ENCODE measurements around the gene UNC119B. TPM values are rescaled to one million over a fixed set of nuclear protein-coding genes. Genes with fewer than 3 reads are reported as not detected.

Gene UNC119B
- total RNA-seq, 1 donor: 17.0 TPM

- no peak for DNase-seq (ENCODE audit: low read depth in 2 of 3, low spot score in 2 of 3)
Measured at GRCh38 chr12:120761519-120761934, 51.3 kb downstream of the UNC119B start.

DNA sequence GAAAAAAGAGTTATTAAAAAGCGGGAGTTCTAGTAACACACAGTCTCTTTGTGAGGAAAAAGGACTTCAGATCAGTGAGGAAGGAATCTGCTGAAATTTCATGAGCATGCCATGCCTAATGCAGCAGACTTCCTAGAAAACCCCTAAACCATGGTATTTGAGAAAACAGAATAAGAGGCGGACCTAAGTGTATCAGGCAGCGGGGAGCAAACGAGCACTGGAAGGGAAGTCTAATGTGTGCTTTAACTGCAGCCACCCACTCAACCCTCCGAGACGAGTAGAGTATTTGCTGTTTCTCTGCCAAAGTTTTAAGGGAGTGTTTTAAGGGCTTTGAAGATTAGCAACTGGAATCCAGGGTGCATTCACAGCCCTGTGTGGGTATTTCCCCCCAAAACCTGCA is 51.8 kb downstream of the UNC119B start:
- no peak for DNase-seq (ENCODE audit: low read depth in 2 of 3, low spot score in 2 of 3)

DNA sequence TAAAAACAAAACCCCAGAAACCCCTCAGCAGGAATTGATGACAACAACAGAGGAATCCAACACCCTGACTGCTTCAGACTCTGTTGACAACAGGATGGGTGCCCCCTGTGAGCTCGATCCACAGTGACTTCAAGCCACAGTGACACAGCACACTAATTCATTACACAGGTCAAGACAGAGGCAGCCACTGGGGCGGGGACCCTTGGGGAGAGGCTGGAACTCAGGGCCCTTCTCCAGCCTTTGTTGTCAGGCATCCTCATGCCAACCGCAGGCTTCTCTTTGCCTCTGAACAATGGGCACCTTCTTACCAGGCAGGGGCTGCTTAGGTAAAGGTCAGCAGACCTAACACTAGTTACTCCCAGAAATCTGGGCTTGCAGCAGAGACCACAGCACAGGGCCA is 53.0 kb downstream of the UNC119B start:
- no peak for DNase-seq (ENCODE audit: low read depth in 2 of 3, low spot score in 2 of 3)

- DNase-seq (ENCODE audit: low read depth in 2 of 3, low spot score in 2 of 3): no peak
Measured at GRCh38 chr12:120764816-120765215, 54.6 kb downstream of the UNC119B start.

DNA sequence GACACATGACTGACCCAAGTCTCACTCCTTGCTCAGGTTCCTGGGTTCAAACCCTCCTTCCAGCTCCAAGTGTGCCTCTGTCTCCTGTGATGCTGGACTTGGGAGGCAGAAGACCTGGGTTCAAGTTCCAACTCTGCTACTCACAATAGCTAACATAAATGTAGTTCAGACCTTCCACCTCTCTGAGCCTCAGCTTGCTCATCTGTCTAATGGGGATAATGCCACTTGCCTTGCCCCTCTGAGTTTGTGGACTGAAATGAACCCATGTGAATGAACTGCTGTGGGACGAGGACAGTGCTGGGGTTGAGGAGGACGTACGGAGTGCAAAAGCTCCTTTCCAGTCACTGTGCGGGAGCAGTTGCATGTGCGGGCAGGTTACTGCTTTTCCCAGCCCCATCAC is 56.3 kb downstream of the UNC119B start:
- DNase-seq (ENCODE audit: low read depth in 2 of 3, low spot score in 2 of 3): no peak

- DNase-seq (ENCODE audit: low read depth in 2 of 3, low spot score in 2 of 3): no peak
Measured at GRCh38 chr12:120767071-120768024, 57.1 kb downstream of the UNC119B start.

GRCh38 chr12:120771097-120771496 is 60.8 kb downstream of the UNC119B start:
- no peak for DNase-seq (ENCODE audit: low read depth in 2 of 3, low spot score in 2 of 3)

Other genes with a start within 250 kb of the UNC119B start
- gene SRSF9, start 240.7 kb upstream of the UNC119B start, total RNA-seq: 144 TPM
- 233 TPM for gene DYNLL1, start 214.3 kb upstream of the UNC119B start, total RNA-seq
- gene COQ5, start 181.3 kb upstream of the UNC119B start, total RNA-seq: 15.3 TPM
- 144 TPM for gene RNF10, start 176.1 kb upstream of the UNC119B start, total RNA-seq
- gene POP5, start 129.1 kb upstream of the UNC119B start, total RNA-seq: 38.0 TPM
- gene CABP1, start 69.8 kb upstream of the UNC119B start, total RNA-seq: under 0.01 TPM
- gene MLEC, start 23.3 kb upstream of the UNC119B start, total RNA-seq: 41.2 TPM
- gene ACADS, start 15.4 kb downstream of the UNC119B start, total RNA-seq: 33.1 TPM
- 21.3 TPM for gene SPPL3, start 193.9 kb downstream of the UNC119B start, total RNA-seq

All from hematopoietic multipotent progenitor cell (in vitro differentiated cells).